Activated CD4-positive, alpha-beta T cell treated with anti-CD3 and anti-CD28 coated beads, Interleukin-2, amount 50 U/mL, for 1 hour (primary cell): ENCODE measurements around the gene FAM168A.
"Not testable (repeated sequence)": the region's sequence is repeated elsewhere in the genome, so short reads cannot be mapped to it uniquely, and the experiment has no call there.

Source experiments
- DNase-seq: peaks from one replicate; pipeline ENCODE4 v3.0.0-alpha.2; 2020

FAM168A gene

DNA sequence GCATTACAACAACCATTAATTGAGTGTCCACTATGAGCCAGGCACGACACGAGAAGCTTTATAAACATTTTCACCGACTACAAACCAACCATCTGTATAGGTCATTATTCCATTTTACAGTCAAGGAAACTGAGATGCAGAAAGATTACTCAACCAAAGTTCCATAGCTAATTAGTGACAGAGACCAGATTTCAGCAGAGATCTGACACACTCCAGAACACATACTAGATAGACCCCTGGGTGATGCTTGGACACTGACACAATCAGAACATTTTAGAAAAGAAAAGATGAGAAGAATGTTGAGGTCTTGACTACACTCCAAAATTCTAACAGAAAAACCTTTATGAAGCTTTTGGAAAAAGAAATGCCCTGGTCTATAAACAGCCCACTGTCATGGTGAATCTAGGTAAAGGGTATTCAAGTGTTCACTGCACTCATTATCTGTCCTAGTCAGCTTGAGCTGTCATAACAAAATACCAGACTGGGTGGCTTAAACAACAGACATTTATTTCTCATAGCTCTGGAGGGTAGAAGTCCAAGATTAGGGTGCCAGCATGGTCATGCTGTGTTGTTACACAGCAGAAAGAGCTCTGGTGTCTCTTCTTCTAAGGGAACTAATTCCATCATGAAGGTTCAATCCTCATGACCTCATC lies 132.8 kb downstream of the FAM168A start:
- DNase-seq: no peak

DNA sequence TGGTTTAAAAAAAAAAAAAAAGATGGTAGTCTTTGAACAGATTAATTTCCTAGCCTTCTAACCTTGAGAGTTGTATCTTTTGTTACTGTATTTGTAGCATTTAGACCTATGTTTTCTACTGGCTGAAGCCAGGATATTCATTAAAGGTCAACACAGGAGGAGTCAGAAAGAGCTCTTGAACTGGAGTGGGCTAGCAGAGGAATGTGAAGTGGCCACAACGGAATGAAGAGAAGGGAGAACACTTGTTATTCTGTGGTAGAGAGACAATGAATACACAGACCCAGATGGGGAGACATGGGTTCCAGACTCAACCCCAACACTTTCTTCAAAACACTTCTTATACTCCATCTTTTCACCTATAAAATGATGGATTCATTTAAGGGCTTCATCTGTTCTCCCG lies 133.6 kb downstream of the FAM168A start:
- no peak for DNase-seq

DNA sequence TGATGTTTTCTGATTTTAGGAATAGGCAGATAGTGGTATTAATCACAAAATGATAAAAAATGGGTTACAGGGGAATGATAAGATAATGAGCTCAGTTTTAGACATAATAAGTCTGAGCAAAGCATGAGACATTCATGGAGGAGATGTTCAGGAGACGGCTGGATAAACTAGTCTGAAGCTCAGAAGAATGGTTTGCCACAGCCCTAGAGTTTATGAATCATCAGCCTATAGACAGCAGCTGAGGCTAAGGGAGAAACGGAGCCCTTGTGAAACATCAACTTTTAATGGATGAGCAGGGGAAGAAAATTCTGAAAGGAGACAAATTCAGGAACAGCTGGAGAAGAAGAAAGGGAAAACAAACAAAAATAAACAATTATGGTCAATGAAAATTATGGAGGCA lies 134.6 kb downstream of the FAM168A start:
- DNase-seq: no peak

- DNase-seq: no peak
These were observed 135.9 kb downstream of the FAM168A start for GRCh38 chr11:73461964-73462363.

DNA sequence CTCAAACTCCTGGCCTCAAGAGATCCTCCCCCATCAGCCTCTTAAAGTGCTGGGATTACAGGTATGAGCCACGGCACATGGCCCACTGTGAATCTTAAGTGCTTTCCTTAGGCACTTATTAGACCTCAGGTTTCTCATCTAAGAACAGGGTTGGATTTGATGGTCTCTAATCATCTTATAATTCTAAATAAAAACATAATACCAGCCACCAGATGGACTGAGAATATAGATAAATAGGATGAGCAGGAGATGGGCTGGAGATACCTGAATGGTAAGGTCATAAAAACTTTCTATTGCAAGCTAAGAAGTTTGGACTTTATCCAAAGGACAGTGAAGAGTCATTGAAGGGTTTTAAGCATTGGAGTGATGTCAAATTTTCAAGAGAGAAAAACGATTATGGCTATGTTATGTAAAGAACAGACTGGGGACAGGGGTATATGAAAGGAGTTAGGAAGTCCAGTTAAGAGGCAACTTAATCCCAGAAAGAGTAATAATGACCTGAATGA lies 136.5 kb downstream of the FAM168A start:
- no peak for DNase-seq

DNA sequence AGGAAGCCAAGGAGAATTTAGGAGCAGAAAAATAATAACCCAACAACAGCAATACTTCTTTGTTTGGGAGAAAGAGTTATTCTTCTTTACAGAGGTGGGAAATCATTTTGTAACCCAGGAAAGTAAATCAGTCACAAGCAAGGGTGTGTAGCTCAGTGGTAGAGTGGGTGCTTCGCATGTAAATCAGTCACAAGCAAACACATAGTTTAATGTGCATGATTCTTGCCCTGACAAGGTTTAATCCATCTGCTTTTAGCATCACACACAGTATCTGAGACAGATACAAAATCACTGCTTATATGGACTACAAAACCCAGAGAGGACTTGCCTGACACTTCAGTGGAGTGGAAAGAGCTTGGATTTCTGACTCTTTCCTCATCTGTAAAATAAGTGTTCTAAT lies 139.7 kb downstream of the FAM168A start:
- no peak for DNase-seq

DNA sequence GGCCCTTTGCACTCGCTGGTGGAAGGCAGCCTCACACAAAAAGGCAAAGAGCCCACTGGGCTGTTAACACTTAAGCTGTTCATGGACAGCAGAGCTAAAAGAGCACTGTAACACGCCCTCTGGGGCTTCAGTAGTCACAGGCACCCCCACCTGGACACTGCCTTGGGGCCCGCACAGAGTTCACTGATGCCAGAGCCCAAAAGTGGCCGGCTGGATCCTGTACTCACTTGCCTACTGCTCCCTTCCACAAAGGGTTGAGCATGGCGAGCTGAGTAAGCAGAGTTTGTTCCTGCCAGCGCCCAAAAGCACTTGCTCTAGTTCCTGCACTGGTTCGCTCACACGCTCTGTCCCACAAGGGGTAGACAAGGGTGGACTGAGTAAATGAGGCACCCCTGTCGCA lies 142.9 kb downstream of the FAM168A start:
- no peak for DNase-seq

DNA sequence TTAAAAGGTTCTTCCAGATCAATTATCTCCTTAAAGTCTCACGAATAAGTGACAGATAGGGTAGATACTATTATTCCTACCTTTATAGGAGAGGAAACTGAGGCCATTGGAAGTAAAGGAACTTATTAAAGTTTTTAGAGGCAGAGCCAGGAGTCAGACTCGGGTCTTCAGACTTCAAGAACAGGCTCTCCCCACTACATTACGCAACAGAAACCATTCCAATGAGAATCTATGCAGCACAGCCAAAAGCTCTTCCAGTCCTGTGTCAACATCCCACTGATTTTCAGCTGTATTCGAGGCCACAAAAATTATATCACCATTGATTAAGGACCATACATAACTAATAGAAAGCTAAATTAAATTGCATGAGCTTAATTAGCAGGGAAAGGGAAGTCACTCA lies 144.3 kb downstream of the FAM168A start:
- no peak for DNase-seq

GRCh38 chr11:73452726-73453125 lies 145.2 kb downstream of the FAM168A start:
- DNase-seq: no peak

DNA sequence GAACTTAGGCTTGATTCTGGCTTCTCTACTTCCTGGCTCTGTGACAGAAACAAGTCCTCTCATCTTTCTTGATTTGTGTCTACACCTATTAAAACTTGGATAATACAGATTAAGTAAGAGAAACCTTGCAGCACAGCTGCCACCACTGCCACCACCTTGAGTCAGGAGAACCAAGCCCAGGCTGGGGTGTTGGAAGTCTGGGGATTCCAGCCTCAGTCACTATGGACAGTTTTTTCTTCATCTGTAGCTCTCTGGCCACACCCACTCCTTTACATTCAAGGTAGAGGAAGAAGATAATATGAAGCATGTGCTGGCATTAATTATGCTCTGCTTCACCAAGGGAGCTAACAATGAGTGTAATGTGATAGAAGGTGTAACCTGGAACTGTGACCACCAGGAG lies 146.0 kb downstream of the FAM168A start:
- DNase-seq: no peak

DNA sequence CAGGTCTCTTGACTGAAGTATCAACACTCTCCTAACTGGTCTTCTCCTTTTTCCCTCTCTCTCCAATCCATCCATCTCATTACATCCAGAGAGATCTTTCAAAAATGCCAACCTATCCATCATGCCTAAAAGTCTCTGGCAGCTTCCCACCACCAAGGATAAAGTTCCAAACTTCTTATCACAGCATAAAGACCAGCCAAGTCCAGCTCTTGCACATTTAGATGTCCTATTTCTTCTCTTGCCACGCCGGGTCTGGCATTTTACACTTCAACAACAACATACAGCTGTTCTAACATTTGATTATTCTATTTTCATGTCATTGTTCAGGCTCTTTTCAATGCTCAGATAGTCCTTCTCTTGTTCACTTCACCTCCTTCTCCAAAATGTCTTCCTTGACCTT lies 151.1 kb downstream of the FAM168A start:
- DNase-seq: no peak

GRCh38 chr11:73445980-73446379 lies 151.9 kb downstream of the FAM168A start:
- no peak for DNase-seq

- DNase-seq: no peak
These were observed 158.7 kb downstream of the FAM168A start for GRCh38 chr11:73439002-73439843.

DNA sequence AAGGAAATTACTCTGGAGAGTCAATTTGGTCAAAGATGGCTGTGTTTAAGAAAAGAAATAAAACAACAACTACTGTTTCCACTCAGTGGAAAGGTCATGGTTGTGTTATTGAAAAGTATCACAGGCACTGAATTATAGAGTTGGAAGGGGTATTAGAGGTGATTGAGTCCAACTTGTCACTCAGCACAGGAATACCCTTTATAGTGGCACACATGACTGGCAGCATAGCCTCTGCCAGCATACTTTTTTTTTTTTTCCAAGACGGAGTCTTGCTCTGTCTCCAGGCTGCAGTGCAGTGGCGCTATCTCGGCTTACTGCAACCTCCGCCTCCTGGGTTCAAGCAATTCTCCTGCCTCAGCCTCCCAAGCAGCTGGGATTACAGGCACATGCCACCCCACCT lies 161.1 kb downstream of the FAM168A start:
- not testable (repeated sequence) for DNase-seq

- DNase-seq: no peak
These were observed 166.5 kb downstream of the FAM168A start for GRCh38 chr11:73431396-73431795.

DNA sequence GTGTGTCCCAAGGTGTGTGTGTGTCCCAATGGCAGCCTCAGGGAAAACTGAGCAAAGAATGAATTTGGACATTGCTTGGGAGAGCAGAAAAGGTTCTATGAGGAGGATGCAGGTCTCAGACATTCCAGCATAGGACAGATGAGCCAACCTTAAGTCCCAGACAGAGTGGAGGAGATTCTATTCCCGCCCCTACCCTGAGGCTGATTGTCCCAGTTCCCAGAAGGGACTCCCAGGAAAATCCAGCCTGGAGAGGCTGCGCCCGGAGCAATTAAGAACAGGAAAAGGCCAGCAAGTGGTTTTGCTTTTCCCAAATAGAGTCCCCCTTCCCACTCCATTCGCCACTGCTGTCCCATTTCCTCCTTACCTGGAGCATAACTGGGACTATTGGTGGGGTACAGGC lies 167.6 kb downstream of the FAM168A start:
- no peak for DNase-seq

DNA sequence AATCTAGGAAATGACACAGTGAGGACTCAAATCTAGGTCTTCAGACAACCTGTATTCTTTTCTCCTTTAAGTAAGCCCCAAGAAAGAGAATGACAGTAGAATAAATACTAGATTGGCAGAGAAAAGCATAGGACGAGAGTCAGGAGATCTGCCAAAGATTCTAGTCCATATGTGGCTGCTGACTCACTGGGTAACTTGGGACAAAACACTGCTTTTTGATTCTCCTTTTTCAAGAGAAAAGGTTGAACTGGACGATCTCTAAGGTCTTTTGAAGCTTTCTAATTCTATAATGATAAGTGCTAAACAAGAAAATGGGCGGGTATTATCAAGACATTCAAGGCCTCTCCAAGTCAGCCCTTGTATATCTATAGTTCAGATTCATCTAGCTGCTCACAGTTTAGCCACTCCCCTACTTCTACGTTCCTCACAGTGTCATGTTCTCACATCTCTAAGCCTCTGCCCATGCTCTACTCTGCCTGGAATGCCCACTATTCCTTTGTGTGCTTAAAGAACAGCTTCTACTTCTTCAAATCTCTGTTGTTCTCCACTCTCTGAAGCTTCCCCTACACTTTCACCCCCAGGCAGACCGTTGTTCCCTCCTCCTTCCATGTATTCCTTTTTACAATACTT lies 168.7 kb downstream of the FAM168A start:
- no peak for DNase-seq

DNA sequence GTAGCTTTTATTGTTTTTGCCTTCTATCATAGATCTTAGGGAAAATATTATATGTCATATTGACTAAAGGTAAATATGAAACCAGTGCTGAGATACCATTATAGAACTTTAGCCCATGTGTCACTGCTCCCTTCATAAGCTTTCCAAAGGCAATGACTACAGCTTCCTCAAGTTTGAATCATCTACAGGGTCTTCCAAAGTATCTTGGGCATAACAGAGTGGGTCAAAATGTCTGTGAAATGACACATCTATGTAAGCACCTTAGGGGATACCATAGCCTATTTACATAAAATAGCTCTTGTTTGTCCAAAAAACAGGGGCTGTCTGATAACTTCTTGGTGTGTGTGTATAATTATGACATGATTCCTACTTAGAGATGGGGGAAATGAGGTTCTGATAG lies 169.2 kb downstream of the FAM168A start:
- DNase-seq: no peak

GRCh38 chr11:73428227-73428626 lies 169.7 kb downstream of the FAM168A start:
- DNase-seq: no peak

DNA sequence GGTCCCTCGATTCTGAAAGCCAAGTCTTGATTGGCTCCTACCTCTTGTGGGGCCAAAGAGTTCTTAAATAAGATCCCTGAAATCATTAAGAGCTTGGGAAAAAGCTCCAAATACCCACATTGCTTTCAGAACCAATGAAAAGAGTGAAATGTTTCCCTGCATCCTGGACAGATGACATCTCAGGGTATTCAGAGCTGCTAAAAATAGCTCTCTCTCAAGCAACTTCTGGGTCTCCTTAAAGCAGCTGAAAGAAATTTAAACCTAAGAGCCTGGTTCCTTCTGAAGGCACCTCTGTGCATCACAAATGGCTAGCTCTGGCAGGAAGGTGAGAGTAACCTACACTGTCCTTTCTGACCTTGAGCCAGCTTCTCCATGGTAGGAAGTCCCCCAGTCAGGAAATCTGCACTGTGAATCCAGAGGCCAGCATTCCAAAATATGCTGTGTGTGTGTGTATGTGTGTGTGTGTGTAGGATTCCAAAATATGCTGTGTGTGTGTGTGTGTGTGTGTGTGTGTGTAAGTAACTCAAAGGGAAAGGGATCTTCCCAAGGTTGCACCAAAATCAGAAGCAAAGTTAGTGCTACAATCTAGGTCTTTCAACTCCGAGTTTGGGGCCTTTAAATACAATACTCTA lies 171.6 kb downstream of the FAM168A start:
- no peak for DNase-seq

- DNase-seq: no peak
These were observed 172.8 kb downstream of the FAM168A start for GRCh38 chr11:73425108-73425507.

DNA sequence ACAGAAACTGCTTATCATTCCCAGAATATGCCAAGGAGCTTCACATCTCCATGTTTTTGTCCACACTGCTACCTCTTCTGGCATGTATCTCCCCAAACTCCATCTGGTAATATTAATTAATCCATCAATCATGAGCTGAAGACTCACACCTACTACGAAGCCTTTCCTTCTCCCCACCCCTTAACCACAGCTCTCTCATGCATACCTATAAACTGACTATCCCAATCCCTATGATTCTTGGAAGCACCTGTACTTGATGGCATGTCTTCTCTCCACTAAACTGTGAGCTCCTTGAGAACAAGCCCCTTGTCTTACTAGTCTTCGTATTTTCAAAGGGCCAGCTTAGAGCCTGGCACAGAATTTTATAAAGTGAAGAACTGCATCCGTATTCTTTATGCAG lies 174.4 kb downstream of the FAM168A start:
- DNase-seq: no peak

DNA sequence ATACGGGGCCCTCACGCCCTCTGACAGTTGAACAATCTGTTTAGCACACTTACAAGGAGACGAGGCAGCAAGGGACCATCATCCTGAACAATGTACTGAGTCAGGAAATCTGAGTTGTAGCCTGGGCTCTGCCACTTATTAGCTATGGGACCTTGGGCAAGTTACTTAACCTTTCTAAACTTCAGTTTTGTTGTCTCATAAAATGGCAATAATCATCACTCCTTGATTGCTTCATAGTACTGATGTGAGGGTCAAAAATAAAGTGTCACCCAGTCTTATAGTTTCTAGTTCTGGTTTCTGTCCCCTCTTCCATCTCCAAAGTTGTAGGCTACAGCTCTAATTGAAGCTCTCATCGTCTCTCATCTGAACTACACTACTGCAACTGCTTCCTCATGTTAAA lies 175.0 kb downstream of the FAM168A start:
- DNase-seq: no peak
